HG03432 (cell line): ENCODE data around the gene OR2AE1.
A peak's percentile ranks its signal among the peaks of the same experiment; 100 is the strongest.
"Not testable (repeated sequence)": the region's sequence is repeated elsewhere in the genome, so short reads cannot be mapped to it uniquely, and the experiment has no call there.

Experiments
- ATAC-seq: cut with Tn5 transposase; IDR thresholded peaks from one replicate; pipeline ENCODE4 v1.9.1; 2021; ENCODE audit warnings: mild to moderate bottlenecking, moderate library complexity; ENCODE audit not compliant: unreplicated experiment

OR2AE1 gene, protein sequence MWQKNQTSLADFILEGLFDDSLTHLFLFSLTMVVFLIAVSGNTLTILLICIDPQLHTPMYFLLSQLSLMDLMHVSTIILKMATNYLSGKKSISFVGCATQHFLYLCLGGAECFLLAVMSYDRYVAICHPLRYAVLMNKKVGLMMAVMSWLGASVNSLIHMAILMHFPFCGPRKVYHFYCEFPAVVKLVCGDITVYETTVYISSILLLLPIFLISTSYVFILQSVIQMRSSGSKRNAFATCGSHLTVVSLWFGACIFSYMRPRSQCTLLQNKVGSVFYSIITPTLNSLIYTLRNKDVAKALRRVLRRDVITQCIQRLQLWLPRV

GRCh38 chr7:99876933-99877332 is at the start of gene OR2AE1:
Gene OR2AE1, minus strand, starts transcription at chr7:99877033. Its CDS starts 0 bp downstream, at chr7:99877033.
- ATAC-seq = no peak

DNA sequence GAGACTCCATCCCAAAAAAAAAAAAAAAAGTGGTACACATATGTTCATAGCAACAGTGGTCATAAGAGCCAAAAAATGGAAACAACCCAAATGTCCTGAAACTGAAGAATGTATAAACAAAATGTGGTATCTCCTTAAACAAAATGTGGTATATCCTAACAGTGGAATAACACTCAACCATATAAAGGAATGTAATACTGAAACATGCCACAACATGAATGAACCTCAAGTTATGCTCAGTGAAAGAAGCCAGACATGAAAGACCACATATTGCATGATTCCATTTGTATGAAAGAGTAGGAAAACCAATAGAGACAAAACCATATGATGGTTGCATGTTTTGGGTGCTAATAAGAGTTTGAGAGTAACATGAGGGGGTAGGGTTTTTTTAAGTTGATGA is 49.5 kb upstream of the OR2AE1 start:
- ATAC-seq = no peak

DNA sequence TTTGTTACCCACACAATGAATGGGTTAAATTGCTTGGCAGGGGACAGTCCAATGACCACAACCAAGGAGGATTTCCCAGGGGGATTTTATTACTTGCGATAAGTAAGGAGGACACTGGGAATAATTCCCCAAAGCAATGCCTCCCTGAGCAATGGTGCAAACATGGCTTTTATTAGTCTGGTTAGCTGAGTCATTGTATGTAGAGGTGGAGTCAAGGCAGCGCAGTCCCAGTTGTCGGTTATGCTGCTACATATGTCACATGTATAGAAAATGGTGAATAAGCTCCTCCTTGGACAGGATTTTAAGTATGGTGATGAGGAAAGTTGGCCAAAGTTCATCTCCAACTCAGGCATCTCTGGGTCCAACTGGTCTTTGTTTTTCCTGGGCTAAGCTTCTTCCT is 46.4 kb upstream of the OR2AE1 start:
- ATAC-seq = no peak

GRCh38 chr7:99920149-99920548 is 43.3 kb upstream of the OR2AE1 start:
- no peak for ATAC-seq

DNA sequence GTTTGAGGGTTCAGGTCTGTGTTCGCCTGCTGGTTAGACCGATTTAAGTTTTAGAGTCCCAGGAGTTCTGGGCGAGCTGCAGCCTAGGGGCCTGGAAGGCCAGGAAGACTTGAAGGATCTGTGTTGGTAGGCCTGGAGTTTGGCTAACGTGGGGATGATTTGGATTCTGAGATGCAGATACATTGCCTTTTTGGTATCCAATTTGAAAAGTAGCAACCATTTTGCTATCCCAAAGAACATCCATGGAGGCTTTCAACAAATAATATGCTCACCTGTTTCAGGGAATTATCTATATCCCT is 42.9 kb upstream of the OR2AE1 start:
- ATAC-seq = no peak

DNA sequence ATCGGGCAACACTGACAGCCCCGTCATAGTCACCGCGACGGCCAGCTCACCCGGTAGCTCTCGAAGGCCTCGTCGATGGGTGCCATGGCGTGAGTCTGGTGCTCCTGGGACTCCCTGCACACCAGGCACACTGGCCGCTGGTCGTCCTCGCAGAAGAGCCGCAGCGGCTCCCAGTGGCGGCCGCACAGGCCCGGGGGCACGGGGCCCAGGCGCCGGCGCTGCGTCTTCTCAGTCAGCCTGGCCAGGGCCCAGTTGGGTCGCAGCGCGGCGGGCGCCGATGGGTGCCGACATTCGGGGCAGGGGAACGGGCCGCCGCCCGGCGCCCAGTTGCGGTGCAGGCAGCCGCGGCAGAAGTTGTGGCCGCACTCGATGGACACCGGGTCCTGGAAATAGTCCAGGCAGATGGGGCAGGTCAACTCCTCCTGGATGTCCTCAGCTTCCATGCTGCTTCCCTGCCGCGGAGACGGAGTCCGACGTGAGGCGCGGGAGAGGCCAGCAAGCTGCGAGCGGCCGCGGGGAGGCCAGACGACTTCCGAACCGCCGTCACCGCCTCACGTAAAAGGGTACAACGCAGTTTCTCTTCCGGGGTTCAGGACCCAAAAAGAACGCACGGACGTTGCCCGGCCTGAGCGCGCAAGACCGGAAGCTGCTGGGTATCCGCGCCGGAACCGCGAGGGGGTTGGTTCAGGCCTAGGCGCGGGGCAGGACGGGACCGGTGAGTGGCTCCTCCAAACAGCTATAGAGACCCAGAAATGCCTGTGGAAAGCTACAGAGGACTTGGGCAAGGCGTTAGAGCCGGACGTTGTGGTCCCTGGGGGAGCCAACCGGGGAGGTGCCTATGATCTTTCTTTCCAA is 42.4 kb upstream of the OR2AE1 start, which contains the start of gene TRIM4:
Gene TRIM4 (minus strand): TSS at position 572 of the 855 bp plus-strand sequence. CDS start 129 bp downstream, at position 443.
- peak; percentile 97 for ATAC-seq

GRCh38 chr7:99910976-99911375 is 34.1 kb upstream of the OR2AE1 start:
- ATAC-seq = no peak

- ATAC-seq = no peak
Observed at GRCh38 chr7:99901581-99901980, 24.7 kb upstream of the OR2AE1 start.

- no peak for ATAC-seq
Observed at GRCh38 chr7:99899830-99900519, 23.1 kb upstream of the OR2AE1 start.

DNA sequence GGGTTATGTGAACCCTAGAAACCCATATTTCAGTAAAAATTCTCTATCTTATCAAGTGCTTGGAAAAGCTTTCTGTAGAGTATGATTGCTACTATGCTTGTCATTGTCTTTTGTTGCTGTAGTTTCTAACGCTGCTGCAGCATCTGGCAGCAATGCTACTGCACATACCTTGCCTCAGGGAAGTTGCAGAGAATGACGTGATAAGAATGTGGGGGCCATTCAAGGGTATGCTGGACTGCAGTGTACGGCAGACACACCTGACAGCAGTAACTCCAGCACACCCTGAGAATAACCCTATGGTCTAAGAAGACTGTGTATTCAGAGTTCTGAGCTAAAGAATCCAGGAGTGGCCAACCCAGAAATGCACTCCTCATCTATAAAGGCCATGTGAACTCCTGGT is 22.0 kb upstream of the OR2AE1 start:
- ATAC-seq = no peak

- no peak for ATAC-seq
Observed at GRCh38 chr7:99898023-99898357, 21.2 kb upstream of the OR2AE1 start.

- ATAC-seq = no peak
Observed at GRCh38 chr7:99897322-99898022, 20.6 kb upstream of the OR2AE1 start.

GRCh38 chr7:99894738-99895137 is 17.9 kb upstream of the OR2AE1 start:
- ATAC-seq = no peak

DNA sequence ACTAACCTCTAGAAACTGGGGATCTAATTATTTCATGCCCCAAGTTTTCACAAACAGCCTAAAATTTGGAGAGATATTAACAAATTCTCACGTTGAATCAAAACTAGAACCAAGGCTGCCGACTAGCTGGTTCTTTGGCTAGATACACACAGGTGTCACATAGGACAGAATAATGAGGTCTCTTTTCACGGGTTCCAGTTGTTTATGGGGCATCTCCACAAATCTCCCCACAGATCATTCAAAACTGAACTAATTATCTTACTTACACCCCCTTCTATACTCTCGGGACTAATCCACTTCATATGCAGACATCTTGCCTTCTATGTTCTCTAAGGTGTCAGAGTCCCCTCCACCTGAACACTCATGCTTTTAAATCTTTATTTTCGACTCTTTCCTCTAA is 16.4 kb upstream of the OR2AE1 start:
- ATAC-seq = no peak

GRCh38 chr7:99890348-99890747 is 13.5 kb upstream of the OR2AE1 start:
- not testable (repeated sequence) for ATAC-seq

DNA sequence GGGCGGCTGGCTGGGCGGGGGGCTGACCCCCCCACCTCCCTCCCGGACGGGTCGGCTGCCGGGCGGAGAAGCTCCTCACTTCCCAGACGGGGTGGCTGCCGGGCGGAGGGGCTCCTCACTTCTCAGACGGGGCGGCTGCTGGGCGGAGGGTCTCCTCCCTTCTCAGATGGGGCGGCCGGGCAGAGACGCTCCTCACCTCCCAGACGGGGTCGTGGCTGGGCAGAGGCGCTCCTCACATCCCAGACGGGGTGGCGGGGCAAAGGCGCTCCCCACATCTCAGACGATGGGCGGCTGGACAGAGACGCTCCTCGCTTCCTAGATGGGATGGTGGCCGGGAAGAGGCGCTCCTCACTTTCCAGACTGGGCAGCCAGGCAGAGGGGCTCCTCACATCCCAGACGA is 11.5 kb upstream of the OR2AE1 start:
- not testable (repeated sequence) for ATAC-seq

DNA sequence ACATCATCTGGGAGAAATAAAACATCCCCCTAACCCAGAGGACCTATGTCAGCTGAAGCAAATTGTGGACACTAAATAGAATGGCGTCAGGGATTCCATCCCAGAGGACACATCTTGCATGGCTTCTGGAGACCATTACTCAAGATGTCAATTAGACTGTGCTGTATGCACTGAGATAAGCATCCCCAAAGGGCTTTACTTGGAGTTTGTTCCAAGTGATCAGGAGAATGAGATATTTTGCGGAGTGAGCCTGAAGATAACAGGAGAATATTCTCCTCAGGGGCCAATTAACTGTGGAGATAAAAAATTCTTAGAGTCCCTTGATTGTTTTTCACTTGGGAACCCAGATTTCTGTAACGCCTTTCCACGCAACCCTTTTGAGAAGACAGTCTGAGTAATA is 4.5 kb upstream of the OR2AE1 start:
- ATAC-seq = no peak

- no peak for ATAC-seq
Observed at GRCh38 chr7:99876491-99876890, 342 bp downstream of the OR2AE1 start.

DNA sequence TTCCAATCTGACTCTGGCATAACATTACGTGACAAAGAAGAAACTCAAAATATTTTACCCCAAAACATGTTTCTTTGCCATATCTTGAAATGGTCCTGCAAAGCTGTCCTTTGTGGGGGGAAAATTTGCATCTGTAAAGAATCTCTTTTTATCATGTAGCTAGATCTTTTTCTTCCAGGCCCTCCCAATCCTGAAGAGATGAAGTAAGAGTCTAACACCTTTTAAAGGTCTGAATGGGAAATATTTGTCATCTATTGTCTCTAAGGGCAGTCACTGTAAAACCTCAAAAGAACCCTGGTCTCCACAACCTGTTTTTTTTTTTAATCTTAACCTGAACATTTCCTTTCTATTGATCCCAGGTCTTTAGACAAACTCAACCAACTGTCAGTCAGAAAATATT is 8.6 kb downstream of the OR2AE1 start:
- no peak for ATAC-seq

- not testable (repeated sequence) for ATAC-seq
Observed at GRCh38 chr7:99867477-99867876, 9.4 kb downstream of the OR2AE1 start.

GRCh38 chr7:99863847-99864440 is 12.9 kb downstream of the OR2AE1 start:
- ATAC-seq = no peak
